GM12878 (cell line): Measurements from ENCODE around the gene FATE1.

Experiments used
- NR2C2 ChIP-seq: IDR thresholded peaks from 2 replicates; pipeline ENCODE4 v1.6.1; 2011; ENCODE audit warnings: borderline replicate concordance, low read depth; ENCODE audit not compliant: control insufficient read depth, insufficient read length
- TF ChIP-seq, protein P1 (sequence below): fragments of 150-350 bp; IDR thresholded peaks from 2 replicates; pipeline ENCODE4 v1.6.1; 2016; ENCODE audit warnings: low read depth, low read length

DNA sequence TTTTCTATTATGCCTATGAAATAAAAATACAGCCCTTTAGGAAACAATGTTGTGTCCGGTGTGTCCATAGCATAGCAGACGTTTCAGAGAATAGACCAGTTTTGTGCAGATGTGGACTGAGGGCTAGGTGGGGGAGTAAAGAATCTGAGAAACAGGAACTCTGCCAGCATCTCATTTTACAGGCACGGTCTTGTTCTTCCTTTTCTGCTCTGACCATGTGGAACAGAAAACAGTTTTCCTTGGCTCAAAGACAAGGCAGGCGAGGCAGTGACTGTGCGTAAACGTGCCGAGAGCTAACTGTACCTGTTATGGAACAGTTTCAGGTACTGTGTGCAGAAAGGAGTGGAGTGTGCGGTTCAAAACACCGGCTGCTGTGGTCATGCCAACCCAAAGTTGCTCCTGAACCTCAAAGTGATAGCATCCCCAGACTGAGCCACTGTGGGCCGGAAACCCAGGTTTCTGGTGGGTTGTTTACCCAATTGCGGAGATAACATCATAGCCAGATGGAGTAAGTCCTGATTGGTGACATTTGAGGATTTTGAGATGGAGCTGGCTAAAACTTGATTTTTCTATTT lies 38.9 kb downstream of the FATE1 start:
- TF ChIP-seq NR2C2 = no peak
- TF ChIP-seq, protein P1, sequence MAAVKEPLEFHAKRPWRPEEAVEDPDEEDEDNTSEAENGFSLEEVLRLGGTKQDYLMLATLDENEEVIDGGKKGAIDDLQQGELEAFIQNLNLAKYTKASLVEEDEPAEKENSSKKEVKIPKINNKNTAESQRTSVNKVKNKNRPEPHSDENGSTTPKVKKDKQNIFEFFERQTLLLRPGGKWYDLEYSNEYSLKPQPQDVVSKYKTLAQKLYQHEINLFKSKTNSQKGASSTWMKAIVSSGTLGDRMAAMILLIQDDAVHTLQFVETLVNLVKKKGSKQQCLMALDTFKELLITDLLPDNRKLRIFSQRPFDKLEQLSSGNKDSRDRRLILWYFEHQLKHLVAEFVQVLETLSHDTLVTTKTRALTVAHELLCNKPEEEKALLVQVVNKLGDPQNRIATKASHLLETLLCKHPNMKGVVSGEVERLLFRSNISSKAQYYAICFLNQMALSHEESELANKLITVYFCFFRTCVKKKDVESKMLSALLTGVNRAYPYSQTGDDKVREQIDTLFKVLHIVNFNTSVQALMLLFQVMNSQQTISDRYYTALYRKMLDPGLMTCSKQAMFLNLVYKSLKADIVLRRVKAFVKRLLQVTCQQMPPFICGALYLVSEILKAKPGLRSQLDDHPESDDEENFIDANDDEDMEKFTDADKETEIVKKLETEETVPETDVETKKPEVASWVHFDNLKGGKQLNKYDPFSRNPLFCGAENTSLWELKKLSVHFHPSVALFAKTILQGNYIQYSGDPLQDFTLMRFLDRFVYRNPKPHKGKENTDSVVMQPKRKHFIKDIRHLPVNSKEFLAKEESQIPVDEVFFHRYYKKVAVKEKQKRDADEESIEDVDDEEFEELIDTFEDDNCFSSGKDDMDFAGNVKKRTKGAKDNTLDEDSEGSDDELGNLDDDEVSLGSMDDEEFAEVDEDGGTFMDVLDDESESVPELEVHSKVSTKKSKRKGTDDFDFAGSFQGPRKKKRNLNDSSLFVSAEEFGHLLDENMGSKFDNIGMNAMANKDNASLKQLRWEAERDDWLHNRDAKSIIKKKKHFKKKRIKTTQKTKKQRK = no peak
